ENCODE results near the gene SHC3. TPM values are rescaled to one million over a fixed set of nuclear protein-coding genes. Genes with fewer than 3 reads are reported as not detected.

SHC3 gene
- total RNA-seq, 1 experiment from 2014 or later: 0.27 TPM

DNA sequence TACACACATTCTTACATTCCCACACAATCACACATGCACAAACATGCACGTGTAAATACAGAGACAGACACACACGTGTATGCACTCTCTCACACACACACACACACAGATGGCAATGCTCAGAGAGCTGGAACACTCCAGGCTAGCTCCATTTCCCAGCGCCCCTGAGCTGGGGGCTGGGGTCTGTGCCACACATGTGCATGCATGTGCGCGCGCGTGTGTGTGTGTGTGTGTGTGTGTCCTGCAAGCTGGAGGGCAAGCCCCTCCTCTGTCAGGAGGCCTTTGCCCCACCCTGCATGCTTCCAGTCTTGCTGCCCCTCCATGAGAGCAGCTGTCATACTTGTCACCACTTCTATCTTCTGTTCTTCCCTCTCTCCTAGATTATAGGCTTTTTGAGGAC lies 204.0 kb downstream of the SHC3 start:
- DNase-seq (ENCODE audit: low read depth, low spot score) (no peak), ATAC-seq (no peak)
- no TSS peak for BruUV-seq (replicated peaks)
- ChIA-PET CTCF (no interaction called here), RAD21 (ENCODE audit: low non-redundant PET in 1 of 2, low total read pairs in 2 of 2, uncharacterized antibody in 2 of 2, unreplicated experiment in 2 of 2) (no interaction called here), POLR2A (no interaction called here)
- no peaks in the 10 kb centered on the region for H3K36me3 ChIP-seq (ENCODE audit: control insufficient read depth in 1 of 2, insufficient read depth in 2 of 2, low read length in 2 of 2)
- intact Hi-C loops (cut with micrococcal nuclease): no loop called here
- no peak overlapping the region for H3K9ac ChIP-seq (ENCODE audit: low read length)
- no peak overlapping the region for H2AFZ ChIP-seq (ENCODE audit: low read depth, low read length, poor library complexity, severe bottlenecking)
- no peaks in the 10 kb centered on the region for H4K20me1 ChIP-seq (ENCODE audit: insufficient read depth)
- no peaks in the 10 kb centered on the region for H3K79me2 ChIP-seq (ENCODE audit: insufficient read depth, low read length)
- H3K4me3 ChIP-seq (replicated peaks in 1 of 2; ENCODE audit: low read depth in 1 of 2, low read length in 2 of 2): no peak overlapping the region
- H3K9me2 ChIP-seq (ENCODE audit: insufficient read depth): no peaks in the 10 kb centered on the region
- no peak overlapping the region for H3K4me2 ChIP-seq (ENCODE audit: low read length)
- TF ChIP-seq CTCF (IDR thresholded peaks at IDR 0.05 in 2 of 3, conservative IDR thresholded peaks at IDR 0.05 in 1 of 3; ENCODE audit: borderline replicate concordance in 1 of 3, insufficient read depth in 1 of 3, low read depth in 2 of 3, low read length in 2 of 3) (no peak), SP1 (IDR thresholded peaks at IDR 0.05; ENCODE audit: low read depth) (no peak)
- no peaks in the 10 kb centered on the region; a peak in 1 of 4 replicates for H3K9me3 ChIP-seq (ENCODE audit: control insufficient read depth in 1 of 2, insufficient read depth in 1 of 2, low read depth in 1 of 2, low read length in 2 of 2)
- H3K27me3 ChIP-seq (ENCODE audit: insufficient read depth, low read length): 0 out of 2 replicates have a peak, but pooled peaks cover 3% of the 10 kb centered on the region
- H3K27ac ChIP-seq (ENCODE audit: low read depth, low read length): no peak overlapping the region
- peaks cover 0 to 5% of the 10 kb centered on the region in 2 experiments; a peak in 1 of 4 replicates for H3K4me1 ChIP-seq (ENCODE audit: control insufficient read depth in 1 of 2, insufficient read depth in 2 of 2, low read length in 2 of 2)

GRCh38 chr9:88973281-88974045 lies 205.2 kb downstream of the SHC3 start:
- CTCF ChIA-PET: no interaction called here
- Histone ChIP-seq H3K27me3 (ENCODE audit: insufficient read depth, low read length) (0 out of 2 replicates have a peak, but pooled peaks cover 7% of the 10 kb centered on the region), H3K4me1 (ENCODE audit: control insufficient read depth in 1 of 2, insufficient read depth in 2 of 2, low read length in 2 of 2) (peaks cover 0 to 6% of the 10 kb centered on the region in 2 experiments; a peak in 1 of 4 replicates), H3K9me3 (ENCODE audit: control insufficient read depth in 1 of 2, insufficient read depth in 1 of 2, low read depth in 1 of 2, low read length in 2 of 2) (no peaks in the 10 kb centered on the region; a peak in 1 of 4 replicates), H3K4me3 (replicated peaks in 1 of 2; ENCODE audit: low read depth in 1 of 2, low read length in 2 of 2) (no peak overlapping the region), H3K9ac (ENCODE audit: low read length) (no peak overlapping the region), H3K36me3 (ENCODE audit: control insufficient read depth in 1 of 2, insufficient read depth in 2 of 2, low read length in 2 of 2) (no peaks in the 10 kb centered on the region), H3K9me2 (ENCODE audit: insufficient read depth) (no peaks in the 10 kb centered on the region), H3K79me2 (ENCODE audit: insufficient read depth, low read length) (no peaks in the 10 kb centered on the region), H4K20me1 (ENCODE audit: insufficient read depth) (no peaks in the 10 kb centered on the region), H2AFZ (ENCODE audit: low read depth, low read length, poor library complexity, severe bottlenecking) (no peak overlapping the region), H3K27ac (ENCODE audit: low read depth, low read length) (no peak overlapping the region), H3K4me2 (ENCODE audit: low read length) (no peak overlapping the region)
- ATAC-seq (no peak), DNase-seq (ENCODE audit: low read depth, low spot score) (no peak)
- POLR2A ChIA-PET: no interaction called here
- RAD21 ChIA-PET (ENCODE audit: low non-redundant PET in 1 of 2, low total read pairs in 2 of 2, uncharacterized antibody in 2 of 2, unreplicated experiment in 2 of 2): no interaction called here
- intact Hi-C loops (cut with micrococcal nuclease): no loop called here
- BruUV-seq (replicated peaks): no TSS peak
- TF ChIP-seq FOSL1 (IDR thresholded peaks at IDR 0.05; ENCODE audit: low read depth) (no peak), SRF (IDR thresholded peaks at IDR 0.05; ENCODE audit: low read depth) (no peak), EGR1 (IDR thresholded peaks at IDR 0.05; ENCODE audit: low read depth) (no peak), CBX3 (IDR thresholded peaks at IDR 0.05; ENCODE audit: low read depth) (no peak), JUND (IDR thresholded peaks at IDR 0.05) (no peak), ZBTB33 (IDR thresholded peaks at IDR 0.05; ENCODE audit: extremely low read depth, insufficient replicate concordance, low read length) (no peak), ELF1 (IDR thresholded peaks at IDR 0.05; ENCODE audit: borderline replicate concordance, low read depth) (no peak), YY1 (IDR thresholded peaks at IDR 0.05; ENCODE audit: extremely low read depth, insufficient replicate concordance, low read depth, low read length) (no peak)
- TF ChIP-seq, protein P1, sequence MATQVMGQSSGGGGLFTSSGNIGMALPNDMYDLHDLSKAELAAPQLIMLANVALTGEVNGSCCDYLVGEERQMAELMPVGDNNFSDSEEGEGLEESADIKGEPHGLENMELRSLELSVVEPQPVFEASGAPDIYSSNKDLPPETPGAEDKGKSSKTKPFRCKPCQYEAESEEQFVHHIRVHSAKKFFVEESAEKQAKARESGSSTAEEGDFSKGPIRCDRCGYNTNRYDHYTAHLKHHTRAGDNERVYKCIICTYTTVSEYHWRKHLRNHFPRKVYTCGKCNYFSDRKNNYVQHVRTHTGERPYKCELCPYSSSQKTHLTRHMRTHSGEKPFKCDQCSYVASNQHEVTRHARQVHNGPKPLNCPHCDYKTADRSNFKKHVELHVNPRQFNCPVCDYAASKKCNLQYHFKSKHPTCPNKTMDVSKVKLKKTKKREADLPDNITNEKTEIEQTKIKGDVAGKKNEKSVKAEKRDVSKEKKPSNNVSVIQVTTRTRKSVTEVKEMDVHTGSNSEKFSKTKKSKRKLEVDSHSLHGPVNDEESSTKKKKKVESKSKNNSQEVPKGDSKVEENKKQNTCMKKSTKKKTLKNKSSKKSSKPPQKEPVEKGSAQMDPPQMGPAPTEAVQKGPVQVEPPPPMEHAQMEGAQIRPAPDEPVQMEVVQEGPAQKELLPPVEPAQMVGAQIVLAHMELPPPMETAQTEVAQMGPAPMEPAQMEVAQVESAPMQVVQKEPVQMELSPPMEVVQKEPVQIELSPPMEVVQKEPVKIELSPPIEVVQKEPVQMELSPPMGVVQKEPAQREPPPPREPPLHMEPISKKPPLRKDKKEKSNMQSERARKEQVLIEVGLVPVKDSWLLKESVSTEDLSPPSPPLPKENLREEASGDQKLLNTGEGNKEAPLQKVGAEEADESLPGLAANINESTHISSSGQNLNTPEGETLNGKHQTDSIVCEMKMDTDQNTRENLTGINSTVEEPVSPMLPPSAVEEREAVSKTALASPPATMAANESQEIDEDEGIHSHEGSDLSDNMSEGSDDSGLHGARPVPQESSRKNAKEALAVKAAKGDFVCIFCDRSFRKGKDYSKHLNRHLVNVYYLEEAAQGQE (IDR thresholded peaks at IDR 0.05; ENCODE audit: low read depth): no peak

All from HCT116 (cell line).